ENCODE data around the gene MVB12B.

The MVB12B gene

GRCh38 chr9:126504977-126505455 is 178.4 kb downstream of the MVB12B start:
- Histone ChIP-seq H3K4me3 (ENCODE audit: low read length) (no peak overlapping the region), H3K4me1 (ENCODE audit: low read length) (no peaks in the 10 kb centered on the region), H3K27me3 (ENCODE audit: low read depth, low read length) (peaks cover 30% of the 10 kb centered on the region), H4K20me1 (ENCODE audit: insufficient read depth, low read length) (peaks cover 7% of the 10 kb centered on the region; the same call in 1 of the 2 replicates), H3K79me2 (ENCODE audit: low read length) (no peaks in the 10 kb centered on the region), H3K4me2 (ENCODE audit: low read length) (no peak overlapping the region), H3K9ac (ENCODE audit: low read length) (no peak overlapping the region), H3K36me3 (replicated peaks; ENCODE audit: low read depth, low read length) (no peaks in the 10 kb centered on the region), H3K27ac (ENCODE audit: low read length) (no peak overlapping the region), H3K9me3 (ENCODE audit: insufficient read depth, low read length) (no peaks in the 10 kb centered on the region), H2AFZ (ENCODE audit: low read depth, low read length) (no peak overlapping the region)
- TF ChIP-seq, protein P1, sequence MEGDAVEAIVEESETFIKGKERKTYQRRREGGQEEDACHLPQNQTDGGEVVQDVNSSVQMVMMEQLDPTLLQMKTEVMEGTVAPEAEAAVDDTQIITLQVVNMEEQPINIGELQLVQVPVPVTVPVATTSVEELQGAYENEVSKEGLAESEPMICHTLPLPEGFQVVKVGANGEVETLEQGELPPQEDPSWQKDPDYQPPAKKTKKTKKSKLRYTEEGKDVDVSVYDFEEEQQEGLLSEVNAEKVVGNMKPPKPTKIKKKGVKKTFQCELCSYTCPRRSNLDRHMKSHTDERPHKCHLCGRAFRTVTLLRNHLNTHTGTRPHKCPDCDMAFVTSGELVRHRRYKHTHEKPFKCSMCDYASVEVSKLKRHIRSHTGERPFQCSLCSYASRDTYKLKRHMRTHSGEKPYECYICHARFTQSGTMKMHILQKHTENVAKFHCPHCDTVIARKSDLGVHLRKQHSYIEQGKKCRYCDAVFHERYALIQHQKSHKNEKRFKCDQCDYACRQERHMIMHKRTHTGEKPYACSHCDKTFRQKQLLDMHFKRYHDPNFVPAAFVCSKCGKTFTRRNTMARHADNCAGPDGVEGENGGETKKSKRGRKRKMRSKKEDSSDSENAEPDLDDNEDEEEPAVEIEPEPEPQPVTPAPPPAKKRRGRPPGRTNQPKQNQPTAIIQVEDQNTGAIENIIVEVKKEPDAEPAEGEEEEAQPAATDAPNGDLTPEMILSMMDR (IDR thresholded peaks at IDR 0.05; ENCODE audit: low read depth, low read length) = no peak
- TF ChIP-seq EZH2phosphoT487 (IDR thresholded peaks at IDR 0.05; ENCODE audit: low read depth) = no peak

DNA sequence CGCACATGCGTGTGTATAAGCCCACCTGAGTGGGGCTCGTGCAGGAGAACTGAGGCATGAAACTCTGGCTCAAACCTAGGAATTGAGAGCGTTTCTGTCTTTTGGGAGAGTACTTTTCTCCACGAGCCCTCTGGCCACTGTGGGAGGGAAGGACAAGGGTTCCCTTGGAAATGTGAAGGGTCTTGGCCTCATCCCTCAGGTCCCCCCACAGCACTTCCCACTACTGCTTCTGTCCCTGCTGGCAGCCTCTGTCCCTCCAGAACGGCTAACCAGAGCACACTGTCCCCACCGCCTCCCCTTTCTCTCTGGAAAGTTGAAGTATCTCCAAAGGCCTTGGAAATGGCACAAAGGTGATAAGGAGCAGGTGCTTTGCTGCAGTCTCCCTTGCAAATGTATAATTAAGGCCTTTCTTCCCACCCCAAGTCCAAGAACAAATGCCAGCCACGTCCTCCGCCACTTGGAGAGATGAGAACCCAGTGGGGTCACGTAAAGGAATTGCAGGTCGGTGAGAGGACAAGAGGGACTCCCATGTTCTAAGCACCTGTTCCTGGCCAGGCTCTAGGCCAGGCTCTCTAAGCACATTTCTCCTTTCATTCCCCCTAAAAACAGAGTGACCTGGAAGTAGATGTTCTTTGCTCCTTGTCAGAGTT is 179.2 kb downstream of the MVB12B start:
- Histone ChIP-seq H3K4me2 (ENCODE audit: low read length) (no peak overlapping the region), H3K27ac (ENCODE audit: low read length) (no peak overlapping the region), H3K4me3 (ENCODE audit: low read length) (no peak overlapping the region), H3K79me2 (ENCODE audit: low read length) (no peaks in the 10 kb centered on the region), H4K20me1 (ENCODE audit: insufficient read depth, low read length) (peaks cover 3% of the 10 kb centered on the region; the same call in 1 of the 2 replicates), H2AFZ (ENCODE audit: low read depth, low read length) (no peak overlapping the region), H3K9ac (ENCODE audit: low read length) (no peak overlapping the region), H3K27me3 (ENCODE audit: low read depth, low read length) (peaks cover 30% of the 10 kb centered on the region), H3K4me1 (ENCODE audit: low read length) (no peaks in the 10 kb centered on the region), H3K36me3 (replicated peaks; ENCODE audit: low read depth, low read length) (no peaks in the 10 kb centered on the region), H3K9me3 (ENCODE audit: insufficient read depth, low read length) (no peaks in the 10 kb centered on the region)
- TF ChIP-seq EZH2phosphoT487 (IDR thresholded peaks at IDR 0.05; ENCODE audit: low read depth) = no peak
- TF ChIP-seq, protein P1 (IDR thresholded peaks at IDR 0.05; ENCODE audit: low read depth, low read length) = no peak

- Histone ChIP-seq H4K20me1 (ENCODE audit: insufficient read depth, low read length) (peaks cover 3% of the 10 kb centered on the region; the same call in 1 of the 2 replicates), H3K27ac (ENCODE audit: low read length) (no peak overlapping the region), H3K4me2 (ENCODE audit: low read length) (no peak overlapping the region), H2AFZ (ENCODE audit: low read depth, low read length) (no peak overlapping the region), H3K9ac (ENCODE audit: low read length) (no peak overlapping the region), H3K79me2 (ENCODE audit: low read length) (no peaks in the 10 kb centered on the region), H3K4me1 (ENCODE audit: low read length) (no peaks in the 10 kb centered on the region), H3K36me3 (replicated peaks; ENCODE audit: low read depth, low read length) (no peaks in the 10 kb centered on the region), H3K27me3 (ENCODE audit: low read depth, low read length) (peaks cover 33% of the 10 kb centered on the region), H3K4me3 (ENCODE audit: low read length) (no peak overlapping the region), H3K9me3 (ENCODE audit: insufficient read depth, low read length) (no peaks in the 10 kb centered on the region)
- TF ChIP-seq, protein P1 (IDR thresholded peaks at IDR 0.05; ENCODE audit: low read depth, low read length) = no peak
- no peak for TF ChIP-seq EZH2phosphoT487 (IDR thresholded peaks at IDR 0.05; ENCODE audit: low read depth)
These were observed 180.0 kb downstream of the MVB12B start for GRCh38 chr9:126506361-126507317.

Data from OCI-LY3 (cell line).